Adrenal gland (tissue), 12 donors: Measurements from ENCODE around the gene CTDSP2. TPM values are rescaled to one million over a fixed set of nuclear protein-coding genes. Genes with fewer than 3 reads are reported as not detected.
A peak's percentile ranks its signal among the peaks of the same experiment; 100 is the strongest.

Experiments used
- DNase-seq, 7 donors: peaks; one replicate each; pipeline ENCODE4 v3.0.0-alpha.2; 2019 to 2020
- H3K27ac ChIP-seq, 5 donors: fragments of 200-600 bp; sonication (generic) in 4 of 5; 1 replicate in 3 of 5; 2 replicates in 2 of 5; pipeline versions ENCODE4 v1.5.1 to v1.8.0; 2016 to 2020; ENCODE audit warnings: mild to moderate bottlenecking in 1 of 5
- H3K27me3 ChIP-seq: fragments of 200-600 bp; 2 replicates; pipeline ENCODE4 v1.8.0; 2021
- H3K36me3 ChIP-seq, 2 donors: fragments of 200-600 bp; replicated peaks in 1 of 2; 1 replicate in 1 of 2; 2 replicates in 1 of 2; pipeline versions ENCODE4 v1.5.1 to v1.8.0; 2018 to 2022
- H3K4me1 ChIP-seq, 2 donors: fragments of 200-600 bp; replicated peaks in 1 of 2; 1 replicate in 1 of 2; 2 replicates in 1 of 2; pipeline versions ENCODE4 v1.5.1 to v1.8.0; 2018 to 2021
- H3K4me3 ChIP-seq, 4 donors: fragments of 200-600 bp; sonication (generic) in 3 of 4; one replicate each; pipeline ENCODE4 v1.5.1; 2016 to 2018
- H3K9me3 ChIP-seq, 3 donors: fragments of 200-600 bp; sonication (generic) in 1 of 3; replicated peaks in 1 of 3; 1 replicate in 2 of 3; 2 replicates in 1 of 3; pipeline versions ENCODE4 v1.5.1 to v1.8.0; 2016 to 2021
- POLR2A ChIP-seq, 2 donors: fragments of 450-650 bp; IDR thresholded peaks; one replicate each; pipeline ENCODE4 v1.6.1; 2017; ENCODE audit warnings: antibody characterized with exemption in 2 of 2, mild to moderate bottlenecking in 2 of 2, moderate library complexity in 1 of 2
- WGBS, 4 donors: extraction: QIAGEN DNeasy Blood & Tissue Kit in 2 of 4; methylation state at CpG; one replicate each; pipeline versions ENCODE4 v1.1.5 to v1.1.7; 2013 to 2017; 5-methylcytosine and 5-hydroxymethylcytosine counted together
- intact Hi-C, 2 donors: fragments of 100-400 bp; cut with DNase I; formaldehyde crosslinking; loops; one replicate each; pipeline versions ENCODE4 v1.14.1 to v1.15.0; 2022 to 2023
- microRNA counts, 2 donors: library from miRNA; unstranded; fragments of <30 nt; microRNA quantifications; one replicate each; lab custom pipeline; 2016
- microRNA-seq, 3 donors: library from miRNA; unstranded; fragments of <30 nt; microRNA quantifications; one replicate each; pipeline ENCODE4, GENCODE V29; 2017 to 2020
- polyA plus RNA-seq, 3 donors: library from polyadenylated mRNA; stranded (reverse); fragments of 200-250 nt in 2 of 3; fragments of 350-450 nt in 1 of 3; fragmentation: Illumina TruSeq in 1 of 3; extraction: RNeasy Lipid Tissue Mini Kit (QIAGEN cat#74804) in 1 of 3; gene quantifications; one replicate each; pipeline ENCODE4 v1.2.3, GENCODE V29; 2013 to 2014
- small RNA-seq, 2 donors: library from RNA; depleted of rRNA; stranded (forward); fragments of <200 nt; gene quantifications; one replicate each; pipeline ENCODE3, GENCODE V24; 2016
- total RNA-seq, 9 donors: library from RNA; depleted of rRNA in 4 of 9; stranded (reverse); fragments of >200 nt in 4 of 9; fragments of 120-200 nt in 1 of 9; fragmentation: NEBNext Ultra II Directional in 1 of 9; extraction: Animal tissue kit (Norgen Biotek cat#: 25700) in 1 of 9; gene quantifications; one replicate each; pipeline versions ENCODE4 v1.1.0 to v1.2.4, GENCODE V29; 2013 to 2023
- TF ChIP-seq, protein P1 (sequence below), 6 experiments: fragments of 450-650 bp in 4 of 6; fragments of 200-600 bp in 2 of 6; sonication (generic) in 1 of 6; IDR thresholded peaks; 1 replicate in 5 of 6; 2 replicates in 1 of 6; pipeline versions ENCODE4 v1.5.1 to v1.8.0; 2016 to 2021; ENCODE audit warnings: antibody characterized with exemption in 6 of 6, mild to moderate bottlenecking in 2 of 6, moderate library complexity in 1 of 6
- donor health status: healthy with polysubstance abuse.
- donor health status: Bipolar disorder and iron deficiency.
- donor health status: DM: yes; HTN: yes; CAD: no.
- donor health status: DM: no; HTN: no; CAD: no.
- donor health status: DM: no; HTN: no; CAD: no.
- donor health status: DM: yes; HTN: yes; CAD: no.

The CTDSP2 gene
- total and polyA plus RNA-seq, 12 donors: 42.9 to 275 (median 192) TPM

DNA sequence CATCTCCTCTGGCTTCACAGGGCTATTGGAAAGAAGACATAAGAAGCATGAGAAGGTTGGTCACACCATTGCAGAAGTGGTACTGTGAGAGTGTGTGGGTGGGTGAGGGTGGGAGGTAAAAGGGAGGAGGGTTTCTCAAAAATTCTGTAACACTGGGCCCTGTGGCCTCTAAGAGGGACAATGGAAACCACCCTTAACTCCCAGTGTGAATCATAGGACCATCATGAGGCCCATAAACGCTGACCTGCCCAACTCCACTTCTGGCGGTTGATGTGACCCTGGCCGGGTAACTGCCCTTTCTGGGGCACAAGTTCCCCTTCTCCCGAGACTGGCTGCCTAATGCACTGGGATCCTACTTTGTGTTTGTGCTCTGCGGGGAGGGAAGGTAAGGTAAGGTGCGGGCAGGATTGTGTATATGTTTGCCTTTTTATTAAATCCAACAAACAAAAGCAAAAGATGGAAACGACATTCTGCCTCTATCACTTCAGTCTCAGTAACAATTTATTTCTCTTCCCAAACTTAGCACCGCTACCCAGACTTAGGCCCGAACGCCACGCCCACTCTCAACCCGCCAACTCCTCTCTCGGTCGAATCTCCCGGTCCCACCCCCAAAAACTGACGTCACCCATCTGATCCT is 75.2 kb downstream of the CTDSP2 start:
- peaks cover 20 to 24% of the 10 kb centered on the region in 2 donors for H3K4me1 ChIP-seq
- H3K36me3 ChIP-seq: no peaks in the 10 kb centered on the region
- H3K4me3 ChIP-seq: peak overlapping the region in 3 of 4 donors; percentile 38 to 94 (median 71)
- no peaks in the 10 kb centered on the region for H3K27me3 ChIP-seq
- TF ChIP-seq POLR2A (IDR thresholded peaks at IDR 0.05): no peak
- TF ChIP-seq, protein P1, sequence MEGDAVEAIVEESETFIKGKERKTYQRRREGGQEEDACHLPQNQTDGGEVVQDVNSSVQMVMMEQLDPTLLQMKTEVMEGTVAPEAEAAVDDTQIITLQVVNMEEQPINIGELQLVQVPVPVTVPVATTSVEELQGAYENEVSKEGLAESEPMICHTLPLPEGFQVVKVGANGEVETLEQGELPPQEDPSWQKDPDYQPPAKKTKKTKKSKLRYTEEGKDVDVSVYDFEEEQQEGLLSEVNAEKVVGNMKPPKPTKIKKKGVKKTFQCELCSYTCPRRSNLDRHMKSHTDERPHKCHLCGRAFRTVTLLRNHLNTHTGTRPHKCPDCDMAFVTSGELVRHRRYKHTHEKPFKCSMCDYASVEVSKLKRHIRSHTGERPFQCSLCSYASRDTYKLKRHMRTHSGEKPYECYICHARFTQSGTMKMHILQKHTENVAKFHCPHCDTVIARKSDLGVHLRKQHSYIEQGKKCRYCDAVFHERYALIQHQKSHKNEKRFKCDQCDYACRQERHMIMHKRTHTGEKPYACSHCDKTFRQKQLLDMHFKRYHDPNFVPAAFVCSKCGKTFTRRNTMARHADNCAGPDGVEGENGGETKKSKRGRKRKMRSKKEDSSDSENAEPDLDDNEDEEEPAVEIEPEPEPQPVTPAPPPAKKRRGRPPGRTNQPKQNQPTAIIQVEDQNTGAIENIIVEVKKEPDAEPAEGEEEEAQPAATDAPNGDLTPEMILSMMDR (IDR thresholded peaks at IDR 0.05): no peak
- WGBS, 4 donors: 1 to 2% (median 2%) methylated on average over 16 of the region's 16 CpGs
- H3K27ac ChIP-seq: peak overlapping the region; percentile 61 to 94 (median 93)
- no peaks in the 10 kb centered on the region for H3K9me3 ChIP-seq
- intact Hi-C loops: loop anchor here in 1 of 2 donors (5.0 kb wide), 1 partner anchor 44 kb away; no protein-coding TSS in a partner anchor
- DNase-seq: peak; percentile 86 to 94 (median 93)

DNA sequence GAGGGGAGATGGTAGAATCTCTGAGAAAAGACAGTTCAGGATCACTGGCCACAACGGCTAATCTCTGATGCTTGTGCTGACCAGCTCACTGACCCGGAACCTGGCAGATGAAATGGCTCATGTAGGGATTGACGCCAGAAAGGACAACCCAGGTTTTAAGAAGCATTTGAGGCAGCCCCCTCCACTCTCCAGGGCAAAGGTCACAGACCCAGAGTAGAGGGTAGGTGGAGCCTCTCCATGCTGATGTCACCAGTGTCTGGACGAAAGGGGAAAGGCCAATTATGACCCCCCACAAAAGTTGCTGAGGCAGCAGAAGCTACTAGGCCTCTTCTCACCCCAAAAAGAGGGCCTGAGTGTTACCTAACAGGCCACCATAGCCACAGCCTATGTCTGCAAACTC is 75.8 kb downstream of the CTDSP2 start:
- 81 to 93% (median 82%) methylated on average over 4 of the region's 4 CpGs for WGBS, 4 donors
- Histone ChIP-seq H3K4me1 (peaks cover 26 to 30% of the 10 kb centered on the region in 2 donors), H3K27ac (peak overlapping the region in 2 of 5 donors; percentile 93), H3K9me3 (no peaks in the 10 kb centered on the region), H3K27me3 (no peaks in the 10 kb centered on the region), H3K36me3 (no peaks in the 10 kb centered on the region), H3K4me3 (no peak overlapping the region)
- intact Hi-C loops: loop anchor here in 1 of 2 donors (5.0 kb wide), 1 partner anchor 43 kb away; no protein-coding TSS in a partner anchor
- TF ChIP-seq, protein P1 (IDR thresholded peaks at IDR 0.05): no peak
- no peak for TF ChIP-seq POLR2A (IDR thresholded peaks at IDR 0.05)
- no peak for DNase-seq

MicroRNAs encoded within 50 kb of the gene (microRNA counts, 767-probe panel; counts per million panel counts)
- 6,344 to 8,289 counts per million in 2 donors for microRNA hsa-miR-26a-5p (lab: Ali Mortazavi, UCI)

Small RNAs within 50 kb of the gene (microRNA-seq; reads per million reads assigned to microRNA genes)
- gene MIR26A2: 315 to 524 (median 321) reads per million in 3 donors

Small RNAs within 50 kb of the gene (small RNA-seq; reads per million reads assigned to genes)
- 3.4 to 7.2 reads per million in 2 donors for gene MIR26A2
- 0 reads per million in 2 donors for gene RNU6-1083P

Other genes with a start within 250 kb of the CTDSP2 start
- 10 to 100 TPM; 21.4 to 59.7 (median 46.0) TPM for gene DTX3, start 241.9 kb downstream of the CTDSP2 start, total RNA-seq
- 100 to 1,000 TPM in 1 of 3 donors, 10 to 100 TPM in 2; 20.4 to 136 (median 98.9) TPM for gene DTX3, start 241.9 kb downstream of the CTDSP2 start, polyA plus RNA-seq
- 10 to 100 TPM in 4 of 9 donors, 1 to 10 TPM in 5; 4.9 to 15.9 (median 9.3) TPM for gene ARHGEF25, start 235.3 kb downstream of the CTDSP2 start, total RNA-seq
- 10 to 100 TPM in 2 of 3 donors, 1 to 10 TPM in 1; 5.3 to 86.4 (median 34.4) TPM for gene ARHGEF25, start 235.3 kb downstream of the CTDSP2 start, polyA plus RNA-seq
- gene B4GALNT1, start 213.5 kb downstream of the CTDSP2 start, total RNA-seq: 1 to 10 TPM in 5 of 9 donors, under 1 TPM in 4; 0.17 to 7.4 (median 1.1) TPM
- 1 to 10 TPM; 1.0 to 1.3 (median 1.3) TPM for gene B4GALNT1, start 213.5 kb downstream of the CTDSP2 start, polyA plus RNA-seq
- 100 to 1,000 TPM; 157 to 428 (median 293) TPM for gene OS9, start 152.6 kb downstream of the CTDSP2 start, total RNA-seq
- 100 to 1,000 TPM; 155 to 282 (median 234) TPM for gene OS9, start 152.6 kb downstream of the CTDSP2 start, polyA plus RNA-seq
- gene AGAP2, start 108.0 kb downstream of the CTDSP2 start, total RNA-seq: 1 to 10 TPM in 7 of 9 donors, under 1 TPM in 2; 0.50 to 4.0 (median 1.8) TPM
- gene AGAP2, start 108.0 kb downstream of the CTDSP2 start, polyA plus RNA-seq: 1 to 10 TPM; 1.9 to 8.1 (median 2.6) TPM
- 100 to 1,000 TPM in 1 of 9 donors, 10 to 100 TPM in 8; 44.2 to 115 (median 58.1) TPM for gene TSPAN31, start 101.7 kb downstream of the CTDSP2 start, total RNA-seq
- gene TSPAN31, start 101.7 kb downstream of the CTDSP2 start, polyA plus RNA-seq: 10 to 100 TPM; 25.3 to 50.7 (median 45.1) TPM
- 100 to 1,000 TPM in 8 of 9 donors, 10 to 100 TPM in 1; 90.9 to 197 (median 145) TPM for gene CDK4, start 94.4 kb downstream of the CTDSP2 start, total RNA-seq
- gene CDK4, start 94.4 kb downstream of the CTDSP2 start, polyA plus RNA-seq: 10 to 100 TPM; 46.8 to 78.8 (median 66.1) TPM
- gene MARCHF9, start 91.6 kb downstream of the CTDSP2 start, total RNA-seq: 10 to 100 TPM in 7 of 9 donors, 1 to 10 TPM in 2; 6.7 to 23.4 (median 16.5) TPM
- 10 to 100 TPM in 2 of 3 donors, 1 to 10 TPM in 1; 9.5 to 45.1 (median 44.0) TPM for gene MARCHF9, start 91.6 kb downstream of the CTDSP2 start, polyA plus RNA-seq
- gene CYP27B1, start 79.7 kb downstream of the CTDSP2 start, total RNA-seq: 10 to 100 TPM in 1 of 9 donors, 1 to 10 TPM in 7, under 1 TPM in 1; 0.48 to 10.4 (median 2.8) TPM
- gene CYP27B1, start 79.7 kb downstream of the CTDSP2 start, polyA plus RNA-seq: 1 to 10 TPM; 2.5 to 3.8 (median 3.5) TPM
- gene METTL1, start 74.6 kb downstream of the CTDSP2 start, total RNA-seq: 10 to 100 TPM in 8 of 9 donors, 1 to 10 TPM in 1; 4.7 to 56.8 (median 22.6) TPM
- gene METTL1, start 74.6 kb downstream of the CTDSP2 start, polyA plus RNA-seq: 10 to 100 TPM; 53.4 to 87.8 (median 62.6) TPM
- gene EEF1AKMT3, start 74.1 kb downstream of the CTDSP2 start, total RNA-seq: 10 to 100 TPM in 5 of 9 donors, 1 to 10 TPM in 4; 4.3 to 35.9 (median 11.8) TPM
- 1 to 10 TPM; 2.4 to 9.9 (median 3.4) TPM for gene EEF1AKMT3, start 74.1 kb downstream of the CTDSP2 start, polyA plus RNA-seq
- gene TSFM, start 63.9 kb downstream of the CTDSP2 start, total RNA-seq: 100 to 1,000 TPM in 2 of 9 donors, 10 to 100 TPM in 7; 40.4 to 107 (median 70.4) TPM
- 10 to 100 TPM; 31.5 to 82.6 (median 62.5) TPM for gene TSFM, start 63.9 kb downstream of the CTDSP2 start, polyA plus RNA-seq
- gene AVIL, start 28.0 kb downstream of the CTDSP2 start, total RNA-seq: 10 to 100 TPM in 1 of 9 donors, 1 to 10 TPM in 8; 1.5 to 10.3 (median 4.5) TPM
- 10 to 100 TPM in 2 of 3 donors, 1 to 10 TPM in 1; 5.0 to 32.6 (median 27.9) TPM for gene AVIL, start 28.0 kb downstream of the CTDSP2 start, polyA plus RNA-seq
- 10 to 100 TPM in 4 of 9 donors, 1 to 10 TPM in 5; 4.2 to 20.0 (median 7.2) TPM for gene ATP23, start 94.8 kb upstream of the CTDSP2 start, total RNA-seq
- 10 to 100 TPM in 1 of 3 donors, 1 to 10 TPM in 2; 6.6 to 12.1 (median 8.4) TPM for gene ATP23, start 94.8 kb upstream of the CTDSP2 start, polyA plus RNA-seq